Activated T-helper 1 cell treated with anti-CD3 and anti-CD28 coated beads, Interleukin-12 subunit alpha, Interleukin-12 subunit beta, Interleukin-2, Interleukin-4 antibody, amounts not matched to agents 30 ng/mL and 10 ng/mL and 1 ng/mL, durations not matched to agents 14 hours and 24 hours and 36 hours (primary cell): ENCODE results near the gene SSB. TPM values are rescaled to one million over a fixed set of nuclear protein-coding genes. Genes with fewer than 3 reads are reported as not detected.
"Not testable (repeated sequence)": the region's sequence is repeated elsewhere in the genome, so short reads cannot be mapped to it uniquely, and the experiment has no call there.

Source experiments
- DNase-seq: peaks from one replicate; pipeline ENCODE4 v3.0.0; 2021; ENCODE audit warnings: low spot score
- H3K27ac Mint-ChIP-seq: one replicate; pipeline ENCODE4 v1.8.0; 2021; ENCODE audit warnings: mild to moderate bottlenecking, mixed read lengths
- H3K27me3 Mint-ChIP-seq: one replicate; pipeline ENCODE4 v1.8.0; 2022; ENCODE audit warnings: mild to moderate bottlenecking, moderate library complexity, mixed read lengths; ENCODE audit not compliant: insufficient read depth
- H3K36me3 Mint-ChIP-seq: one replicate; pipeline ENCODE4 v1.8.0; 2021; ENCODE audit warnings: low read depth, mixed read lengths
- H3K4me1 Mint-ChIP-seq: one replicate; pipeline ENCODE4 v1.8.0; 2021; ENCODE audit warnings: low read depth, mixed read lengths
- H3K4me3 Mint-ChIP-seq: one replicate; pipeline ENCODE4 v1.8.0; 2021; ENCODE audit warnings: mild to moderate bottlenecking, moderate library complexity, mixed read lengths
- H3K9me3 Mint-ChIP-seq: one replicate; pipeline ENCODE4 v1.8.0; 2021; ENCODE audit warnings: mixed read lengths
- intact Hi-C: fragments of 100-400 bp; cut with micrococcal nuclease; formaldehyde crosslinking; loops from one replicate; pipeline ENCODE4 v1.15.1; 2024
- total RNA-seq: library from RNA; stranded (reverse); gene quantifications from 2 replicates; pipeline ENCODE4 v1.2.3, GENCODE V29; 2022

SSB gene
- 101 and 107 TPM in 2 replicates for total RNA-seq

DNA sequence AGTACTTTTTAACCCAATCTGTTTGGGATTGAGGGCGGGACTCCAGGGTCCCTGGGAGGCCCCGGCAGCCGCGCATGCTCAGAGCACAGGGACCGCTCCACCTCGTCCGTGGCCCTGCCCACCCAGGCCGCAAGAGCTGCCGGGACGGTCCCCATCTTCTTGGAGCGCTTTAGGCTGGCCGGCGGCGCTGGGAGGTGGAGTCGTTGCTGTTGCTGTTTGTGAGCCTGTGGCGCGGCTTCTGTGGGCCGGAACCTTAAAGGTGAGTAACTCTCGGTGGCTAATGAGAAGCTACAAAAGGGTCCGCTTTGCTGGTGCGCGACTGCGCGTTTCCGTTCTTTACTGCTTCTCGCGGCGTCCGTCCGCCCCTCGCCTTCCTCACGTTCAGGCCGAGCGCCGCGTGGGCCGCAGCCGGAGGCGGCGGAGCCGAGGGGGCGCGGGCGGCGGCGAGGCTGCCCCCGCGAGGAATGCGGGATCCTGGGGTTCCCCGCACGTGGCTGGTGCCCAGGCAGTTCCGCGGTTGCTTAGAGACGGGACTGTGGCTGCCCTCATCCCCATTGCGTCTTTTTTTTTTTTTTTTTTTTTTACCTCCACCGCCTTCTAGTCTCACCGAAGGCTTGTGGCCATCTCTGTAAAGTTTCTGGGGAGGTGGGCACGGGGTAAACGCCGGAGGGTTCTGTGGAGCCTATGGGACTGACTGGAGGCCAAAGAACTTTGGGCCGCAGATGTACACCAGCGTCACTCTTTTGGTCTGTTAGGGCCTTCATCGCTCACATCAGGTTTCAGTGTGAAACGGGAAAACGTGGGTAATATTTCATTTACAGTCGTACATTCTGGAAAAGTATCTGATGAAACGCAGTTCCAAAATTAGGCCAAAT, at the start of gene SSB:
TSS of gene SSB (plus strand) at position 154 of the 875 bp plus-strand sequence. CDS start 2,090 bp downstream, outside the sequence.
- peaks cover 32% of the 10 kb centered on the region for H3K4me1 Mint-ChIP-seq
- intact Hi-C loops: loop anchor here (1.0 to 10.0 kb wide), 9 partner anchors 25 to 1888 kb away; partner anchors contain the start of genes BBS5, CFAP210, DYNC1I2 and KLHL23
- DNase-seq: peak; percentile 89
- peaks cover 11% of the 10 kb centered on the region for H3K36me3 Mint-ChIP-seq
- peak within 1 kb of the TSS; percentile 89 for H3K27ac Mint-ChIP-seq
- peaks cover 10% of the 10 kb centered on the region for H3K27me3 Mint-ChIP-seq
- no peaks in the 10 kb centered on the region for H3K9me3 Mint-ChIP-seq
- H3K4me3 Mint-ChIP-seq: peak within 1 kb of the TSS; percentile 93

DNA sequence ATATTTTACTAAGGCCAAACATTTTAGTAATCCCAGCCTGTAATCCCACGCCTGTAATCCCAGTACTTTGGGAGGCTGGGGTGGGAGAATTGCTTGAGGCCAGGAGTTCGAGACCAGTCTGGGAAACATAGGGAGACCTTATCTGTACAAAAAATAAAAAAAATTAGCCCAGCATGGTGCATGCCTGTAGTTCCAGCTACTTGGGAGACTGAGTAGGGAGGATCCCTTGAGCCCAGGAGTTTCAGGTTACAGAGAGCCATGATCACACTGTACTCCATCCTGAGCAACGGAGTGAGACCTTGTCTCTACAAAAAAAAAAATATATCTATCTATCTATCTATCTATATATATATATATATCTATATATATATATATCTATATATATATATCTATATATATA, 45.9 kb upstream of the SSB start:
- no peaks in the 10 kb centered on the region for H3K9me3 Mint-ChIP-seq
- no peak overlapping the region for H3K27ac Mint-ChIP-seq
- no peaks in the 10 kb centered on the region for H3K36me3 Mint-ChIP-seq
- peaks cover 2% of the 10 kb centered on the region for H3K27me3 Mint-ChIP-seq
- no peak for DNase-seq
- H3K4me1 Mint-ChIP-seq: no peaks in the 10 kb centered on the region
- intact Hi-C loops: no loop called here
- no peak overlapping the region for H3K4me3 Mint-ChIP-seq

DNA sequence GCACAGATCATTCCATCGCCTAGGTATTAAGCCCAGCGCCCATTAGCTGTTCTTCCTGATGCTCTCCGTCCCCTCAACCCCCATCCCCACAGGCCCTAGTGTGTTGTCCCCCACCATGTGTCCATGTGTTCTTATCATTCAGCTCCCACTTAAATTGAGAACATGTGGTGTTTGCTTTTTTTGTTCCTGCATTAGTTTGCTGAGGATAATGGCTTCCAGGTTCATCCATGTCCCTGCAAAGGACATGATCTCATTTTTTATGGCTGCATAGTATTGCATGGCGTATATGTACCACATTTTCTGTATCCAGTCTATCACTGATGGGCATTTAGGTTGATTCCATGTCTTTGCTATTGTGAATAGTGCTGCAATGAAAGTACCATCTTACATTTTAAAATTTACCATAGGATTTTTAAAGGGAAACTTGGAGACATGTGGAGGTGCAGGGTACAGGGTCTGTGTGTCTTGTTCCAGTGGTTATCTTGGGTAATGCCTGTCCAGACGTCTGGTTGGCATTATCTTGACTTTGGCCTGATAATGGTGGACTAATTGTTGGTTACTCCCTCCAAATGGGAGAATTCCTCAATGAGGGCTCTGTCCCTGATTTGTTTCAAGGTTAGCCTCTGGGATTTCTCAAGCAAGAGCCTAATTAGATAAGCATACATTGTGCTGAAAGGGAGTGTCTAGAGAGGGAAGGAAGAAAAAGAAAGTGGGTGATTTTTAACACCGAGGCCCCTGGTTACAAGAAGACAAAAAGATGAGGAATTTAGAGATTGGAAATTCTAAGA, 43.4 kb upstream of the SSB start:
- no peak for DNase-seq
- intact Hi-C loops: no loop called here
- Mint-ChIP-seq H3K9me3 (no peaks in the 10 kb centered on the region), H3K4me1 (no peaks in the 10 kb centered on the region), H3K36me3 (no peaks in the 10 kb centered on the region), H3K4me3 (no peak overlapping the region), H3K27ac (no peak overlapping the region), H3K27me3 (peaks cover 2% of the 10 kb centered on the region)

DNA sequence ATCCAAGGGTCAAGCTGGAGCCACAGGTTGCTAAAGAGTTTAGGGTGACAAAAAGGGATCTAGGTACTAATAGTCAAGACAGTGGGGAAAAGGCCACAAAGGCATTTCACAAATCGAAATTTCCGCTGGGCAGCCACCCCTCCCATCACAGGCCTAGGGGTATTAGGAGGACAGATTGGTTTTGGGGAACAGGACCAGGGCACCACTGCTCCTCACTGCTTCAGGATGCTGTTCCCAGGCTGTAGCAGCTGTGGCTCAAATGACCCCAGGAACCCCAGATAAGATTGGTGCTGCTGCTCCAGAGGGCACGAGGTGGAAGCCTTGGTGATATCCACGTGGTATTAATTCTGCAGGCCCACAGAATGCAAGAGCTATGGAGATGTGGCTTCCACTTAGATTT, 42.3 kb upstream of the SSB start:
- DNase-seq: no peak
- no peaks in the 10 kb centered on the region for H3K9me3 Mint-ChIP-seq
- H3K4me1 Mint-ChIP-seq: peaks cover under 1% of the 10 kb centered on the region
- H3K27ac Mint-ChIP-seq: no peak overlapping the region
- no peaks in the 10 kb centered on the region for H3K36me3 Mint-ChIP-seq
- no peak overlapping the region for H3K4me3 Mint-ChIP-seq
- intact Hi-C loops: no loop called here
- peaks cover 2% of the 10 kb centered on the region for H3K27me3 Mint-ChIP-seq

DNA sequence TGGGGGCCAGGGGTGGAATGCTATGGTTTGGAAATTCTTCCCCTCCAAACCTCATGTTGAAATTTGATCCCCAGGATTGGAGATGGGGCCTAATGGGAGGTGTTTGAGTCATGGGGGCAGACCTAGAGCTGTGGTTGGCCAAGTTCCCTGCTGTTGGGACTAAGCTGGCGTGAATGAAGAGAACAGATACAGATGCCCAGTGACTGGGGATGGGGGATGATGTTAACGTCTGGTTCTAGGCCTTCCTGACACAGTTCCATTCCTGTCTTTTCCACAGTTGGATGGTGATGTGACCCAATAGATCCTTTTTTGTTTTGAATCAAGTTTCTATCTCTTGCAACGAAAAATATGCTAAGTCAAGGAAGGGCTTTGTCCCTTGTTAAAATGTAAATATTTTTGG, 41.3 kb upstream of the SSB start:
- Mint-ChIP-seq H3K36me3 (no peaks in the 10 kb centered on the region), H3K9me3 (no peaks in the 10 kb centered on the region)
- DNase-seq: no peak

DNA sequence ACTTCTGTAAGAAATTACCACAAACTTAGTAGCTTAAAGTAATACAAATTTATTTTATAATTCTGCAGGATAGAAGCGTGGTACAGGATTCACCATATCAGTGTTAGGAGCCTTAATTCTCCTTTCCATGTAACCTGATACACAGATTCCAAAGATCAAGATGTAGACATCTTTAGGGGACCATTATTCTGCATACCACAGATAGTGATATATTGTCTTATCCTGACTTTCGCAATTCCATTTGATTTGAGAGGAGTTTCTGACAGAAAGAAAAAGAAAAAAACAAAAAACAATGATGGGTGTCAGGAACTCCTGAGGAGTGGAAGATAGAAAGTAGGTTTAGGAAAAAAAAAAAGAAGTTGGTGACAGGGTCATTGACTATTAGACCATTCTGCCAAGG, 40.9 kb upstream of the SSB start:
- H3K36me3 Mint-ChIP-seq: no peaks in the 10 kb centered on the region
- H3K4me1 Mint-ChIP-seq: peaks cover 13% of the 10 kb centered on the region
- H3K9me3 Mint-ChIP-seq: no peaks in the 10 kb centered on the region
- H3K4me3 Mint-ChIP-seq: no peak overlapping the region
- intact Hi-C loops: no loop called here
- H3K27ac Mint-ChIP-seq: no peak overlapping the region
- DNase-seq: no peak
- peaks cover 2% of the 10 kb centered on the region for H3K27me3 Mint-ChIP-seq

More for the DNA sequence above, 41.3 kb upstream of the SSB start:
- Mint-ChIP-seq H3K4me3 (no peak overlapping the region), H3K4me1 (peaks cover 10% of the 10 kb centered on the region), H3K27me3 (peaks cover 2% of the 10 kb centered on the region), H3K27ac (no peak overlapping the region)
- intact Hi-C loops: no loop called here

DNA sequence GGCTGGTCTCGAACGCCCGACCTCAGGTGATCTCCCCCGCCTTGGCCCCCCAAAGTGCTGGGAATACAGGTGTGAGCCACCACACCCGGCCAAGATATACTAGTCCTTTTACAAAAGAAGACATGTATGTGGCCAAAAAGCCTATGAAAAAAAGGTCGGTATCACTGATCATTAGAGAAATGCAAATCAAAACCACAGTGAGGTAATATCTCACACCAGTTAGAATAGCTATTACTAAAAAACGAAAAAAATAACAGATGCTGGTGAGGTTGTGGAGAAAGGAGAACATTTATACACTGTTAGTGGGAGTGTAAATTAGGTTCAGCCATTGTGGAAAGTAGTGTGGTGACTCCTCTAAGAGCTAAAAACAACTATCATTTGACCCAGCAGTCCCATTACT, 38.7 kb upstream of the SSB start:
- Mint-ChIP-seq H3K4me1 (peaks cover 13% of the 10 kb centered on the region), H3K9me3 (no peaks in the 10 kb centered on the region), H3K27ac (no peak overlapping the region), H3K36me3 (peaks cover 1% of the 10 kb centered on the region), H3K27me3 (peaks cover 4% of the 10 kb centered on the region), H3K4me3 (no peak overlapping the region)
- intact Hi-C loops: no loop called here
- no peak for DNase-seq

DNA sequence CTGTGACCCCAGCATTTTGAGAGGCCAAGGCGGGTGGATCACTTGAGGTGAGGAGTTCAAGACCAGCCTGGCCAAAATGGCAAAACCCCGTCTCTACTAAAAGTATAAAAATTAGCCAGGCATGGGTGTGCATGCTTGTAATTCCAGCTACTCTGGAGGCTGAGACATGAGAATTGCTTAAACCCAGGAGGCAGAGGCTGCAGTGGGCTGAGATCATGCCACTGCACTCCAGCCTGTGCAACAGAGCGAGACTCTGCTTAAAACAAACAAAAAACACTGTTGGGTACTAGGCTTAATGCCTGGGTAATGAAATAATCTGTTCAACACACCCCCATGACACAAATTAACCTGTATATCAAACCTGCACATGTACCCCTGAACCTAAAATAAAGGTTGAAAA, 37.9 kb upstream of the SSB start:
- H3K9me3 Mint-ChIP-seq, intact Hi-C loops, H3K27ac Mint-ChIP-seq, H3K36me3 Mint-ChIP-seq, H3K4me3 Mint-ChIP-seq, DNase-seq, H3K27me3 Mint-ChIP-seq: not testable (repeated sequence)
- H3K4me1 Mint-ChIP-seq: peaks cover 13% of the 10 kb centered on the region

DNA sequence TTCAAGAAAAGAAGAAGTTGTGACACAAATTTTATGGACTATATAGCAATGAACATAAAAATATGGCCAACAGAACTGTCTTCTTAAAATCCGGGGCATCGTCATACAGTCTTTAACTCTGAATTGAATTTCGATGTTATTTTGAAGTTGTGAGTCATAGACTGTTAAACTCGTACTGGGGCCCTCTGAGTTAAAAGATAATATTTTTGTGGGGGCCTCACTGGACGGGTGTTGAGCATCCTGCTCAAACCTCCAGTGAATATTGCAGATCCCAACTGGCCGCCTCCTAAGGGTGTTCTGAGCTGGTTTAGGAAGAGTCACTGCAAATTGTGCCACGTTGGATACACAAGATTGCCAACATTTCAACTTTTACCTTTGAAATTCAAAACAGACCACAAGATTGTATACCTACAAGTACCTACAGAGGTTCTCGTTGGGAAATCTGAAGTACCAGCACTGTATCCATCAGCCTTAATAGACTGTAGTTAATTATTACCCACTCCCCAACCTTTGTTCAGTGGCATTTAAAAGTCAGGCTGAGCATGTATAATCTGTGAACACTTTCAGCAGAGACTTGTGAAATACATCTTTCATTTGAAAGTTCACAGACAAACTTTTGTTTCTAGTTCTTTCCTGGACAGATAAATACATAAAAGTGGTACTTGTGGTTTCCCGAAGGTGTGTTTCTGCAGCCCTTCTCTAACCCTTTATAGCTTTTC, 37.3 kb upstream of the SSB start:
- peaks cover 13% of the 10 kb centered on the region for H3K4me1 Mint-ChIP-seq
- no peak overlapping the region for H3K4me3 Mint-ChIP-seq
- intact Hi-C loops: no loop called here
- no peaks in the 10 kb centered on the region for H3K9me3 Mint-ChIP-seq
- peaks cover 1% of the 10 kb centered on the region for H3K36me3 Mint-ChIP-seq
- H3K27ac Mint-ChIP-seq: no peak overlapping the region
- H3K27me3 Mint-ChIP-seq: peaks cover 4% of the 10 kb centered on the region
- no peak for DNase-seq

DNA sequence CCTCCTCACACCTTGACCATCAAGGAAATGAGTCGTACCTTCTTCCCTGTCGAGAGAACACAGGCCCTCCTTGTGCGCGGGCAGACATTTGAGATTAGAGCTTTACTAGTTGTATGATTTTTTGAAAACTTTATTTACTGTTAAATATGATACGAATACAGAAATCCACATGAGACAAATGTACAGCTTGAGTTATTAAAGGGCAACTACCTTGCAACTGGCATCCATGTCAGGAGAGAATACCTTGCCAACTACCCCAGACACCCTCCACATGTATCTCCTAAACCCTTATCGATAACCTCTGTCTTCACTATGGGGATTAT, 36.7 kb upstream of the SSB start:
- Mint-ChIP-seq H3K36me3 (peaks cover 1% of the 10 kb centered on the region), H3K4me3 (no peak overlapping the region), H3K4me1 (peaks cover 14% of the 10 kb centered on the region), H3K9me3 (no peaks in the 10 kb centered on the region), H3K27ac (no peak overlapping the region), H3K27me3 (peaks cover 4% of the 10 kb centered on the region)
- no peak for DNase-seq
- intact Hi-C loops: no loop called here

DNA sequence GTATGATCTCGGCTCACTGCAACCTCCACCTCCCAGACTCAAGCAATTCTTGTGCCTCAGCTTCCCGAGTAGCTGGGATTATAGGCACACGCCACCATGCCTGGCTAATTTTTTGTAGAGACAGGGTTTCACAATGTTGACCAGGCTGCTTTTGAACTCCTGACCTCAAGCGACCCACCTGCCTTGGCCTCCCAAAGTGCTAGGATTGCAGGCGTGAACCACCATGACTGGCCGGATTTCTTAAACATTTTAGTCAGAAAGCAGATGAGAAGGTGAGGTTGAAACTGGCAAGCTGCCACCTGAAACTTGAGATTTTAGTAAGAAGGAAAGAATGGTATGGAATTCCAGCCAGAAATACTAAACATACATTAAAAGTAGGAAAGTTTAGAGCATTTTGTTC, 33.1 kb upstream of the SSB start:
- no peak overlapping the region for H3K4me3 Mint-ChIP-seq
- intact Hi-C loops: no loop called here
- peaks cover 24% of the 10 kb centered on the region for H3K4me1 Mint-ChIP-seq
- no peaks in the 10 kb centered on the region for H3K9me3 Mint-ChIP-seq
- no peak for DNase-seq
- peaks cover 1% of the 10 kb centered on the region for H3K36me3 Mint-ChIP-seq
- H3K27ac Mint-ChIP-seq: no peak overlapping the region
- H3K27me3 Mint-ChIP-seq: peaks cover 11% of the 10 kb centered on the region

DNA sequence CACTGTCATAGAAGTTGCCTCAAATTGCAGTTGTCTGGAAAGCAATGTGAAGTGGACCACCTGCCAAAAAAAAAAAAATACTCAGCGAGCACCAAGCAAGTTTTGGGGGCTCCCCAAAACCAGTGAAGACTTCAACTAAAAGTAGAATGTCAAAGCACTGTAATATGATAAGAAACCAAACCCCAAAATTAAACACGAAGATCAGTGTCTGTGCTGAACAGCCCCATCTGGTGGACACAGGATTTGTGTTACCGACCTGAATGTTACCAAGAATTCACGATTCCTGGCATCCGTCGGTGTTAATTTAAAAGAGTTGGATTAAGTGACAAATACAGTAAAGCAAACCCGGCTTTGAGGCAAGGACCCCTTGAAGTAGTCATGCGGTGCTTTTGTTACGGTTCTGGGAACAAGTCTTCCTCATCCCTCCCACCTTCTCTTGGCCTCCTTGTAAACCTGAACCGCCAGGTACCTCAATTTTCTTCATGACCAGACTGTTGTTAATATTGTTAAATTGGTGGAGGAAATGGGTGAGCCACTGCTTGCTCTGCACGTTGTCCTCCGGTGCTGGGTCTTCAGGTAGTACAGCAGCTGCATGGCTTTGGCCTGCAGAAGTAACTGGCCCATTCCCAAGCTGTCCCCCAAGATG, 31.3 kb upstream of the SSB start:
- Mint-ChIP-seq H3K27me3 (peaks cover 13% of the 10 kb centered on the region), H3K36me3 (peaks cover 1% of the 10 kb centered on the region), H3K9me3 (no peaks in the 10 kb centered on the region), H3K27ac (no peak overlapping the region), H3K4me3 (peak overlapping the region; percentile 13), H3K4me1 (peaks cover 13% of the 10 kb centered on the region)
- peak; percentile 32 for DNase-seq
- intact Hi-C loops: no loop called here
